GM12878 (cell line): ENCODE results near the gene LRP1B. TPM values are rescaled to one million over a fixed set of nuclear protein-coding genes. Genes with fewer than 3 reads are reported as not detected.

Experiments
- ATAC-seq: fragments of 200-7000 bp; cut with Tn5 transposase; 3 replicates; pipeline ENCODE4 v1.9.1; 2020; ENCODE audit warnings: mild to moderate bottlenecking, moderate library complexity
- BruUV-seq: library from RNA; stranded (reverse); fragments of 400-500 nt; replicated peaks from 2 replicates; lab custom pipeline; 2021; lab: Mats Ljungman, UMichigan
- CTCF ChIA-PET: fragments of 300-600 bp; sonication (Branson Sonifier 250); formaldehyde crosslinking; extraction: SDS; loops from one replicate; lab custom pipeline; 2021; ENCODE audit warnings: inconsistent platforms; lab: Yijun Ruan, JAX
- POLR2A ChIA-PET: fragments of 350-600 bp; formaldehyde crosslinking; extraction: SDS; loops from one replicate; lab custom pipeline; 2021; ENCODE audit warnings: inconsistent platforms; lab: Charles Lee
- RAD21 ChIA-PET: fragments of 300-600 bp; sonication (Branson Sonifier 250); formaldehyde crosslinking; loops from one replicate; lab custom pipeline; 2023; ENCODE audit warnings: antibody characterized with exemption; ENCODE audit not compliant: unreplicated experiment; lab: Charles Lee
- SMC1A ChIA-PET: fragments of 300-600 bp; sonication (Branson Sonifier 250); formaldehyde crosslinking; loops from one replicate; lab custom pipeline; 2023; ENCODE audit not compliant: unreplicated experiment, uncharacterized antibody; lab: Charles Lee
- DNase-seq: peaks from one replicate; pipeline ENCODE4 v3.0.0-alpha.2; 2011; ENCODE audit warnings: low read depth, low spot score
- FAIRE-seq: peaks from 3 replicates; lab custom pipeline; 2011; peaks lifted over from hg19 to GRCh38; lab: Jason Lieb, UNC
- H2AFZ ChIP-seq: 2 replicates; pipeline ENCODE4 v1.6.0; 2011; ENCODE audit warnings: low read depth, low read length, control low read depth; ENCODE audit not compliant: control insufficient read depth
- H3K27ac ChIP-seq: 2 replicates; pipeline ENCODE4 v1.5.1; 2011; ENCODE audit warnings: control low read depth; ENCODE audit not compliant: control insufficient read depth, insufficient read depth
- H3K27me3 ChIP-seq, 2 experiments: replicated peaks in 1 of 2; 2 replicates each; pipeline versions ENCODE4 v1.6.0 to v1.6.1; 2011; ENCODE audit warnings: low read length in 1 of 2; ENCODE audit not compliant: control insufficient read depth in 2 of 2, insufficient read depth in 2 of 2
- H3K36me3 ChIP-seq, 2 experiments: 2 replicates each; pipeline ENCODE4 v1.5.1; 2011; ENCODE audit warnings: low read length in 1 of 2; ENCODE audit not compliant: control insufficient read depth in 2 of 2, insufficient read depth in 2 of 2
- H3K4me1 ChIP-seq: 2 replicates; pipeline ENCODE4 v1.6.1; 2011; ENCODE audit warnings: mild to moderate bottlenecking, low read length, moderate library complexity, mixed read lengths; ENCODE audit not compliant: control insufficient read depth, insufficient read depth
- H3K4me2 ChIP-seq: 2 replicates; pipeline ENCODE4 v1.6.0; 2011; ENCODE audit warnings: control low read depth; ENCODE audit not compliant: control insufficient read depth, insufficient read depth
- H3K4me3 ChIP-seq: fragments of 200-600 bp; sonication (generic); 2 replicates; pipeline ENCODE4 v1.5.1; 2016
- H3K79me2 ChIP-seq: 2 replicates; pipeline ENCODE4 v1.6.0; 2011; ENCODE audit warnings: low read length; ENCODE audit not compliant: control insufficient read depth, insufficient read depth
- H3K9ac ChIP-seq: 2 replicates; pipeline ENCODE4 v1.8.0; 2011; ENCODE audit warnings: low read length, control low read depth, mixed read lengths; ENCODE audit not compliant: control insufficient read depth, insufficient read depth
- H3K9me3 ChIP-seq: replicated peaks from 3 replicates; pipeline ENCODE4 v1.5.1; 2011; ENCODE audit warnings: mild to moderate bottlenecking, low read length; ENCODE audit not compliant: control insufficient read depth, insufficient read depth
- H4K20me1 ChIP-seq: 2 replicates; pipeline ENCODE4 v1.6.0; 2011; ENCODE audit not compliant: control insufficient read depth, insufficient read depth
- EGR1 ChIP-seq, 2 experiments: IDR thresholded peaks; 1 replicate in 1 of 2; 2 replicates in 1 of 2; pipeline ENCODE4 v1.6.1; 2011 to 2012; ENCODE audit warnings: low read depth in 2 of 2, low read length in 2 of 2, borderline replicate concordance in 1 of 2, mild to moderate bottlenecking in 1 of 2, moderate library complexity in 1 of 2
- FOS ChIP-seq: IDR thresholded peaks from 3 replicates; pipeline ENCODE4 v1.6.1; 2011; ENCODE audit warnings: borderline replicate concordance; ENCODE audit not compliant: insufficient read length; ENCODE audit errors: extremely low read depth
- JUND ChIP-seq: IDR thresholded peaks from 2 replicates; pipeline ENCODE4 v1.6.1; 2012; ENCODE audit warnings: low read depth, mild to moderate bottlenecking, low read length, improper control_type of control experiment, moderate library complexity
- NFYB ChIP-seq: IDR thresholded peaks from 2 replicates; pipeline ENCODE4 v1.6.1; 2011; ENCODE audit warnings: low read depth, mild to moderate bottlenecking, low read length, improper control_type of control experiment, moderate library complexity; ENCODE audit not compliant: insufficient read depth
- NR2C1 ChIP-seq: fragments of 450-650 bp; IDR thresholded peaks from 2 replicates; pipeline ENCODE4 v1.6.1; 2017; ENCODE audit warnings: antibody characterized with exemption, mild to moderate bottlenecking, moderate library complexity
- POLR2AphosphoS2 ChIP-seq: IDR thresholded peaks from 2 replicates; pipeline ENCODE4 v1.6.1; 2011; ENCODE audit warnings: low read depth, mild to moderate bottlenecking, low read length, improper control_type of control experiment, moderate library complexity
- TAF1 ChIP-seq: IDR thresholded peaks from 2 replicates; pipeline ENCODE4 v1.6.1; 2011; ENCODE audit warnings: mild to moderate bottlenecking, low read depth, low read length, borderline replicate concordance
- USF2 ChIP-seq: IDR thresholded peaks from 2 replicates; pipeline ENCODE4 v1.6.1; 2011; ENCODE audit warnings: low read depth, low read length, improper control_type of control experiment, borderline replicate concordance
- WRNIP1 ChIP-seq: IDR thresholded peaks from 2 replicates; pipeline ENCODE4 v1.6.1; 2011; ENCODE audit warnings: low read depth, low read length, improper control_type of control experiment, borderline replicate concordance
- ZBTB4 ChIP-seq: fragments of 450-650 bp; formaldehyde crosslinking; IDR thresholded peaks from 2 replicates; pipeline ENCODE4 v1.4.0; 2022; ENCODE audit warnings: mild to moderate bottlenecking, moderate library complexity
- ZNF592 ChIP-seq: fragments of 450-650 bp; IDR thresholded peaks from 2 replicates; pipeline ENCODE4 v1.6.1; 2017; ENCODE audit warnings: mild to moderate bottlenecking, moderate library complexity
- WGBS: methylation state at CpG from one replicate; pipeline ENCODE4 v1.1.6; 2016; ENCODE audit warnings: low lambda C conversion rate; ENCODE audit not compliant: insufficient replicate concordance, insufficient coverage; ENCODE audit errors: missing lambda C conversion rate; 5-methylcytosine and 5-hydroxymethylcytosine counted together
- in situ Hi-C: fragments of 300-500 bp; cut with MboI; formaldehyde crosslinking; loops from 9 replicates; pipeline ENCODE4 v1.14.3; 2018; ENCODE audit warnings: mixed read lengths
- intact Hi-C: fragments of 100-400 bp; cut with micrococcal nuclease; formaldehyde crosslinking; loops from one replicate; pipeline ENCODE4 v1.14.2; 2022; ENCODE audit not compliant: unreplicated experiment
- polyA plus RNA-seq, 11 experiments: library from polyadenylated mRNA; depleted of rRNA in 4 of 11; unstranded in 6 of 11; stranded (reverse) in 5 of 11; fragments of >200 nt; fragmentation: Nextera tagmentation in 4 of 11; fragmentation: Illumina TruSeq in 1 of 11; extraction: Ambion mirVana in 4 of 11; extraction: Trizol in 1 of 11; gene quantifications; 1 replicate in 1 of 11; 2 replicates in 10 of 11; pipeline versions ENCODE4 v1.2.1 to v1.2.3, GENCODE V29; 2011 to 2016; ENCODE audit warnings: inconsistent platforms in 2 of 11, missing spikeins in 2 of 11, low read depth in 1 of 11
- total RNA-seq, 4 experiments: library from RNA; depleted of rRNA in 3 of 4; stranded (reverse); fragments of >200 nt in 3 of 4; fragmentation: Illumina TruSeq in 1 of 4; extraction: Trizol in 1 of 4; gene quantifications; 2 replicates each; pipeline versions ENCODE4 v1.2.1 to v1.2.3, GENCODE V29; 2013 to 2021
- TF ChIP-seq, protein P1 (sequence below): fragments of 450-650 bp; conservative IDR thresholded peaks from 2 replicates; pipeline ENCODE4 v1.6.1; 2017; ENCODE audit warnings: mild to moderate bottlenecking, moderate library complexity

Gene LRP1B
- total and polyA plus RNA-seq, 10 of the 15 experiments (the other 5 are each of a cell fraction or from before 2014, with no cell fraction given): under 0.01 to 0.06 (median 0.03) TPM; not detected in 5

DNA sequence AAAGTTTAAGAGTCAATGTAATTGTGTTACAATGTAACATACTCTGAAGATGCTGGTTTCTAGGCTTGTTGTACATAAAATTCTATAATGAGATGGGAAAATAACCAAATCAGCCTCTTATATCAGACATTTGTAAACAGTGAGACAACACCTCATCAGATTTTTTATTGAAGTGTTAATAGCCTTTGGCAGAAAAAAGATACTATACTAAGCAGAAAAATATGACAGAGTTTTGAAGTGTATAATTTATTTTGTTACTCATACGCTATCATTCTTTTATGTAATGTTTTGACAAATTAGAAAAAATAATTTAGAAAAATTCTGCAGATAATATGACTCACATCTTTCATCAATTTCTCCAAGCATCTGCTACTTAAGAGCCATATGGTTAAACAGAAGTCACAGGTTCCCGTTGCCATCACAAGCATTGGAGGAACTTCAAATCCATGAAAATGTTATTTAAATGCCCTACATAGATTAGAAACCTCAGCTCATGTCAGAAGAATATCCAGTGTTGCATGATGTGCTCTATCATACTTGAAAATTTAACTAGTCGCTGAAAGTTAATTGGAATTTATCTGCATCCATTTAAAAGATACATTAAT, 535.4 kb downstream of the LRP1B start:
- Histone ChIP-seq H3K4me1 (no peaks in the 10 kb centered on the region), H3K27ac (no peak overlapping the region), H3K27me3 (no peaks in the 10 kb centered on the region), H3K79me2 (no peaks in the 10 kb centered on the region), H3K4me3 (no peak overlapping the region), H2AFZ (no peak overlapping the region), H3K9ac (no peak overlapping the region), H4K20me1 (no peaks in the 10 kb centered on the region), H3K9me3 (no peaks in the 10 kb centered on the region), H3K4me2 (no peak overlapping the region), H3K36me3 (no peaks in the 10 kb centered on the region)
- DNase-seq (no peak), ATAC-seq (no peak), FAIRE-seq (no peak)
- 25% methylated on average over 3 of the region's 3 CpGs for WGBS
- ChIA-PET RAD21 (no interaction called here), SMC1A (no interaction called here), POLR2A (no interaction called here), CTCF (no interaction called here)
- BruUV-seq: no TSS peak
- in situ Hi-C loops: no loop called here
- TF ChIP-seq, protein P1, sequence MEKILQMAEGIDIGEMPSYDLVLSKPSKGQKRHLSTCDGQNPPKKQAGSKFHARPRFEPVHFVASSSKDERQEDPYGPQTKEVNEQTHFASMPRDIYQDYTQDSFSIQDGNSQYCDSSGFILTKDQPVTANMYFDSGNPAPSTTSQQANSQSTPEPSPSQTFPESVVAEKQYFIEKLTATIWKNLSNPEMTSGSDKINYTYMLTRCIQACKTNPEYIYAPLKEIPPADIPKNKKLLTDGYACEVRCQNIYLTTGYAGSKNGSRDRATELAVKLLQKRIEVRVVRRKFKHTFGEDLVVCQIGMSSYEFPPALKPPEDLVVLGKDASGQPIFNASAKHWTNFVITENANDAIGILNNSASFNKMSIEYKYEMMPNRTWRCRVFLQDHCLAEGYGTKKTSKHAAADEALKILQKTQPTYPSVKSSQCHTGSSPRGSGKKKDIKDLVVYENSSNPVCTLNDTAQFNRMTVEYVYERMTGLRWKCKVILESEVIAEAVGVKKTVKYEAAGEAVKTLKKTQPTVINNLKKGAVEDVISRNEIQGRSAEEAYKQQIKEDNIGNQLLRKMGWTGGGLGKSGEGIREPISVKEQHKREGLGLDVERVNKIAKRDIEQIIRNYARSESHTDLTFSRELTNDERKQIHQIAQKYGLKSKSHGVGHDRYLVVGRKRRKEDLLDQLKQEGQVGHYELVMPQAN: no peak
- TF ChIP-seq TAF1 (no peak), NR2C1 (no peak), ZNF592 (no peak), FOS (no peak), USF2 (no peak), JUND (no peak), EGR1 (IDR thresholded peaks at IDR 0.05; ENCODE audit: borderline replicate concordance in 1 of 2, low read depth in 2 of 2, low read length in 2 of 2) (no peak), NFYB (no peak), ZBTB4 (no peak), WRNIP1 (no peak), POLR2AphosphoS2 (no peak)
- TF ChIP-seq, all 136 proteins: peak for 0
- intact Hi-C loops: no loop called here
